GM12872 (cell line): ENCODE results near the gene ENC1.

Experiments
- CTCF ChIP-seq: IDR thresholded peaks from 3 replicates; pipeline ENCODE4 v1.5.1; 2011; ENCODE audit warnings: low read depth, mild to moderate bottlenecking, low read length, moderate library complexity; ENCODE audit not compliant: insufficient read depth

ENC1 gene

GRCh38 chr5:74651710-74652109, 11.2 kb upstream of the ENC1 start:
- no peak for TF ChIP-seq CTCF

- no peak for TF ChIP-seq CTCF
These were observed 9.0 kb upstream of the ENC1 start for GRCh38 chr5:74649421-74649973.

- peak; percentile 58; the same call in 2 of the 3 replicates for TF ChIP-seq CTCF
These were observed 8.3 kb upstream of the ENC1 start for GRCh38 chr5:74648835-74649293.

- no peak for TF ChIP-seq CTCF
These were observed 6.6 kb upstream of the ENC1 start for GRCh38 chr5:74647096-74647495.

GRCh38 chr5:74643111-74643562, 2.6 kb upstream of the ENC1 start:
- no peak for TF ChIP-seq CTCF

- no peak for TF ChIP-seq CTCF
These were observed 2.0 kb upstream of the ENC1 start for GRCh38 chr5:74642543-74642863.

- TF ChIP-seq CTCF, result peak; percentile 55
These were observed 1.4 kb upstream of the ENC1 start for GRCh38 chr5:74641735-74642542.
